HG03439 (cell line): ENCODE measurements around the gene DBI.
"Not testable (repeated sequence)": the region's sequence is repeated elsewhere in the genome, so short reads cannot be mapped to it uniquely, and the experiment has no call there.

Source experiments
- ATAC-seq: cut with Tn5 transposase; IDR thresholded peaks from one replicate; pipeline ENCODE4 v1.9.1; 2021; ENCODE audit warnings: mild to moderate bottlenecking, moderate library complexity; ENCODE audit not compliant: unreplicated experiment

DBI gene

GRCh38 chr2:119393971-119394748, 27.4 kb downstream of the DBI start:
- ATAC-seq = no peak

DNA sequence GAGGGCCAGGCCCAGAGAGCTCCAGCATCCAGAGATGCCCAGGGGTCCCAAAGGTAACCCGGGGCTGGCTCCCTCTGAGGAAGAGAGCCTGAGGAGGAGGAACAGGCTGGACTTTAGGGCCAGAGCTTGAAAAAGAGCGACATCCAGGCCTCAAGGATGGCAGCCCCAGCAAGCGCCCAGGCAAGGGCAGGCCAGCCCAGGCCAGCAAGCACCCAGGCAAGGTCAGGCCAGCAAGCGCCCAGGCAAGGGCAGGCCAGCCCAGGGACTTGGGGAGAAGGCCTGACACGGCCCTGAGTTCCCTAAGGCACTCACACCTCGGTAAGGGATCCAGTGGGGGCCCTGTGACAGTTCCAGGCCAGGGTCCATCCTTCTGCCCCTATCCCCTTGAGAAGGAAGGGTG, 30.4 kb downstream of the DBI start:
- ATAC-seq = no peak

- no peak for ATAC-seq
Observed at GRCh38 chr2:119402106-119402505, 35.3 kb downstream of the DBI start.

- ATAC-seq = no peak
Observed at GRCh38 chr2:119402645-119403560, 36.1 kb downstream of the DBI start.

DNA sequence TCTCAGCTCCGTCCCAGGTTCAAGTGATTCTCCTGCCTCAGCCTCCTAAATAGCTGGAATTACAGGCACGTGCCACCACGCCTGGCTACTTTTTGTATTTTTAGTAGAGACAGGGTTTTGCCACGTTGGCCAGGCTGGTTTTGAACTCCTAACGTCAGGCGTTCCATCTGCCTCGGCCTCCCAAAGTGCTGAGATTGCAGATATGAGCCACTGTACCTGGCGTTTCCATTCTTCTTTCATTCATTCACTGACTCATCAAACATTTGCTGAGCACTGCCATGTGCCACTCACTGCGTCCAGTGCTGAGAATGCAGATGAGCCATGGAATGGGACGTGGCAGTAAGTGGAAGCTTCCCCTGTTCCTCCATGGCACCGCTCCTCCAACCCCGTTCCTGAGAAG, 36.8 kb downstream of the DBI start:
- not testable (repeated sequence) for ATAC-seq

DNA sequence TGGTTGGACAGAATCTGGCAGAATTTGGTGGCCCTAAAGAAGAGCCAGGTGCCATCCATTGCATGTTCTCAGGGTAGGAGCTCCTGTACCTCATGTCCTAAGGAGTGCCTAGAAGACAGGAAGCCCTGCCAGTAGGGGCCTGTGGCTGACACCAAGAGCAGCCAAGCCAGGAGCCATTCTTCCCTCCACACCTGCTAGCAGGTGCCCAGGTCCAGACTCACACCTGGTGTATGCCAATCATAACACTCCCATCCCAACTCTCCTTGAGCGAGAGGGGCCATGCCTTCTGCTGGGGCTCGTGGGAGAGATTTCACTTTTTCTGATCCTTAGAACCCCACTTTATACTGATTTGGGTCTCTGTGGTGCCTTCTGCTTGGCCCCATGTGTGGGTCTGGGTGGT, 38.4 kb downstream of the DBI start:
- no peak for ATAC-seq

GRCh38 chr2:119407430-119408220, 40.8 kb downstream of the DBI start:
- ATAC-seq = no peak

- ATAC-seq = no peak
Observed at GRCh38 chr2:119408221-119408619, 41.4 kb downstream of the DBI start.

- ATAC-seq = no peak
Observed at GRCh38 chr2:119409506-119409905, 42.7 kb downstream of the DBI start.

- no peak for ATAC-seq
Observed at GRCh38 chr2:119414894-119415293, 48.1 kb downstream of the DBI start.

DNA sequence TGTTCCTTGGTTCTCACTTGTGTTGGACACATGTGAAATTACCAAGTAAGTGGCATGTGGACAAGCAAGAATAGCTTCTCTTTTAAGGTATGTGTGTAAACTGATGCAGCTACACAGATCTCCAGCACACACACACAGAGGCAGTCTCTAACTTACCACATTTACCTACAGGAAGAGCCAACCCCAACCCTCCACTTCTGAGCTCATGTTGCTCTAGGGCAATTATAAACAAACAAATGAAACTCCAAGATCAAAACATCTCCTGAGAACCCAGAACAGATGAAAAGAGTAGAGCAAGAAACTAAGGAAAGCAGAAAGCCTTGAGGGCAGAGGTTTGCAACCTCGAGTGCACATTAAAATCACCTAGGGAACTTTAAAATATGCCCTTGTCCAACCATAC, 48.9 kb downstream of the DBI start:
- ATAC-seq = no peak

GRCh38 chr2:119416299-119416923, 49.6 kb downstream of the DBI start:
- ATAC-seq = no peak

DNA sequence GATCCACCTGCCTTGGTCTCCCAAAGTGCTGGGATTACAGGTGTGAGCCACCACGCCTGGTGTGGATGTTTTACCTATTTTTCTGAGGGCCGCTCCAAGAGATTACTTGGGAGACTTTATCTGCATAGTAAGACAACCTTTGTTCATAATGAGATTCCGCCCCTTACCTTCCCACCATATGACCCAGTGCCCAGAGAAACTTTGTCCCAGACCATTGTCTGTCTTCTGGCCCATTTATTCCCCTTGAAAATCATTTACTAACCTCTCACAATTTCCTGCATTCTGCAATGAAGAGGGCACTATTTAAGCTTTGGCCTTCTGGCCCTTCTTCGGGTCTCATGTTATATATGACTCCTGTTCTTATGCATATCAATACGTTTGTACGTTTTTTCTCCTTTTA, 51.1 kb downstream of the DBI start:
- ATAC-seq = no peak

- no peak for ATAC-seq
Observed at GRCh38 chr2:119419065-119419464, 52.3 kb downstream of the DBI start.

DNA sequence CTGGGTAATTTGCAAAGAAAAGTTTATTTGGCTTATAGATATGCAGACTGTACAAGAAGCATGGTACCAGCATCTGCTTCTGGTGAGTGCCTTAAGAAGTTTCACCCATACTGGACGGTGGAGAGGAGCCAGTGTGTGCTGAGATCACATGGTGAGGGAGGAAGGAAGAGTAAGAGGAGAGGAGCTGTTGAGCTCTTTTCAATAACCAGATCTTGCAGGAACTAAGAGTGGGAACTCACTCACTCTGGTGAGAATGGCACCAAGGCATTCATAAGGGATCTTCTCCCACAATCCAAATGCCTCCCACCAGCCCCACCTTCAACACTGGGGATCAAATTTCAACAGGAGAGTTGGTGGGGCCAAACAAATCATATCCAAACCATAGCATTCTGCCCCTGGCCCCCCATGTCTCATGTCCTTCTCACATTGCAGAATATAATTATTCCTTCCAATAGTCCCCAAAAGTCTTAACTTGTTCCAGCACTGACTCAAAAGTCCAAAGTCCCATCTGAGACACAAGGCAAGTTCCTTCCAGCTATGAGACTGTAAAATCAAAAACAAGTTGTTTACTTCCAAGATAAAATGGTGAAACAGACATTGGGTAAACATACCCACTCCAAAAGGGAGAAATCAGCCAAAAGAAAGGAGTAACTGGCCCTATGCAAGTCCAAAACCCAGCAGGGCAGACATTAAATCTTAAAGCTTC, 53.2 kb downstream of the DBI start:
- ATAC-seq = no peak

DNA sequence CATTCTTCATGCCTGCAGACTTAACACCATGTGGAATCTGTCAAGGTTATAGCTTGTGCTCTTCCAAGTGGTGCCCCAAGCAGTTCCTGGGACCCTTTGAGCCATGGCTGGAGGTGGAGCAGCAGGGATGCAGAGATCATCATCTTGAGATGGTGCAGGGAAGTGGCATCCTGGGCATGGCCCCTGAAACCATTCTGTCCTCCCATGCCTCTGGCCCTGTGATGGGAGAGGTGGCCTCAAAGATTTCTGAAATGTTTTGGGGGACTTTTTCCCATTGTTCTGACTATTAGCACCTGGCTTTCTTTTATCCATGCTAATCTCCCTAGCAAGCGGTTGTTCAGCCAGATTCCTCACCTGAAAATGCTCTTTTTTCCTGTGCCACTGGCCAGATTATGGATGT, 54.5 kb downstream of the DBI start:
- no peak for ATAC-seq

- no peak for ATAC-seq
Observed at GRCh38 chr2:119421741-119422140, 55.0 kb downstream of the DBI start.
